Fibroblast of skin of scalp (primary cell): ENCODE data around the gene RPS2. TPM values are rescaled to one million over a fixed set of nuclear protein-coding genes. Genes with fewer than 3 reads are reported as not detected.
"Not testable (repeated sequence)": the region's sequence is repeated elsewhere in the genome, so short reads cannot be mapped to it uniquely, and the experiment has no call there.

Experiments used
- DNase-seq: peaks from one replicate; pipeline ENCODE4 v3.0.0-alpha.2; 2013
- polyA plus RNA-seq, 2 experiments: library from polyadenylated mRNA; unstranded; fragments of 120-200 nt; gene quantifications; one replicate each; pipeline ENCODE4 v1.2.1, GENCODE V29; 2013; ENCODE audit not compliant: insufficient read length in 2 of 2

The RPS2 gene
- polyA plus RNA-seq (2013, experiment 1 of 2; ENCODE audit: insufficient read length), result 3,013 TPM
- 3,000 TPM for polyA plus RNA-seq (2013, experiment 2 of 2; ENCODE audit: insufficient read length)

DNA sequence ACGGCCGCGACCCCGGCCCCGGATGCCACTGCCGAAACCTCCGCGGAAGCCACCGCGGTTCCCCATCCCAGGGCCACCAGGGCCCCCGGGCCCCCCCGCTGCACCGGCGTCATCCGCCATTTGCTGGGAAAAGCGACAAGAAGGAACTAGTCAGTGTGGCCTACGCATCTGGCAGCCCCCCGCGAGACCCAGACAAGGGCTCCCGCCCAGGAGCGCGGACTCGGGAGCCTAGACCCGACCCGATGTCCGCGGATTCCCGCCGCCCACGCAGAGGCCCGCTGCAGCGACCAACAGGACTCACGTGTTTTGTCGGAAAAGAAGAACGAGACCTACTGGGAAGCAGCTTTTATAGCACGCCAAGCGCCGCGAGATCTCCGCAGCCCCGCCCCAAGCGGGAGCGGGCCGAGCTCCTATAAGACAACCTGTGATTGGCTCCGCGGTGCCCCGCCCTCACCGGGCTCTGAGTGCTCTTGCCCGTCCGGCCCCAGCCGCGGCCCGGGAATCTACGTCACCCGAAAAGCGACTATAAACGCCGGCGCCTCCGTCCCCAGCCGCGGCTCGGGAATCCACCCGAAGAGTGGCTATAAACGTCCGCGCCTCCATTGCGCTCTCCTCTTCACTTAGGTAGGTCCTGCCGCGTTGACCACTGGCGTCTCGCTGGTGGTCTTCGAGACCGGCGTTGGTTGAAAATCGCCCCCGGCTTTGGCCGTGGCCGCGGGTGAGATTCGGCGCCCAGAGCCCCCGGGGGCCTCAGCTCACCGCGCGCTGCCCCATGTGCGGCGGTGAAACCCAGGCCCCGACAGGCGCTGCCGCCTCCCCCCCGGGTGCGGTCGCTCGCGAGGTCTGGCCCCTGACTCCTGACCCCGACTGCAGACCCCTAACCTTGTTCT, at the start of gene RPS2:
RPS2 (minus strand) TSS at position 321 of the 890 bp plus-strand sequence; CDS start at position 120, 201 bp downstream.
- DNase-seq, result peak; percentile 99

DNA sequence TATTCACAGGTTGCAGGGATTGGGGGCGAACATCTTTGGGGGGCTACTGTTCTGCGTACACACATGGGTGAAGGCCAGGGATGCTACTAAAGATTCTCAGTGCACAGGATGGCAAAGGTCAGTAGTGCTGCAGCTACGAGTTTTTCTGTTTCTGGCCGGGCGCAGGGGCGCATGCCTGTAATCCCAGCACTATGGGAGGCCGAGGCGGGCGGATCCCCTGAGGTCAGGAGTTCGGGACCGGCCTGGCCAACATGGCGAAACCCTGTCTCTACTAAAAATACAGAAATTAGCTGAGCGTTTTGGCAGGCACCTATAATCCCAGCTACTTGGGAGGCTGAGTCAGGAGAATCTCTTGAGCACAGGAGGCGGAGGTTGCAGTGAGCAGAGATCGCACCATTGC, 48.9 kb upstream of the RPS2 start:
- DNase-seq, result no peak

DNA sequence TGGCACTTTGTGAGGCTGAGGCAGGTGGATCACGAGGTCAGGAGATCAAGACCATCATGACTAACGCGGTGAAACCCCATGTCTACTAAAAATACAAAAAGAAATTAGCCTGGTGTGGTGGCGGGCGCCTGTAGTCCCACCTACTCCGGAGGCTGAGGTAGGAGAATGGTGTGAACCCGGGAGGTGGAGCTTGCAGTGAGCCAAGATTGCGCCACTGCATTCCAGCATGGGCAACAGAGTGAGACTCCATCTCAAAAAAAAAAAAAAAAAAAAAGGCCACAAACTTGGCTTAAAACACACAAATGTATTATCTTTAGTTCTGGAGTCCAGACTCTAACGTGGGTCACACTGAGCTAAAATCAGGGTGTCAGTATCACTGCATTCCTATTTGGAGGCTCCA, 47.1 kb upstream of the RPS2 start:
- DNase-seq, result not testable (repeated sequence)

DNA sequence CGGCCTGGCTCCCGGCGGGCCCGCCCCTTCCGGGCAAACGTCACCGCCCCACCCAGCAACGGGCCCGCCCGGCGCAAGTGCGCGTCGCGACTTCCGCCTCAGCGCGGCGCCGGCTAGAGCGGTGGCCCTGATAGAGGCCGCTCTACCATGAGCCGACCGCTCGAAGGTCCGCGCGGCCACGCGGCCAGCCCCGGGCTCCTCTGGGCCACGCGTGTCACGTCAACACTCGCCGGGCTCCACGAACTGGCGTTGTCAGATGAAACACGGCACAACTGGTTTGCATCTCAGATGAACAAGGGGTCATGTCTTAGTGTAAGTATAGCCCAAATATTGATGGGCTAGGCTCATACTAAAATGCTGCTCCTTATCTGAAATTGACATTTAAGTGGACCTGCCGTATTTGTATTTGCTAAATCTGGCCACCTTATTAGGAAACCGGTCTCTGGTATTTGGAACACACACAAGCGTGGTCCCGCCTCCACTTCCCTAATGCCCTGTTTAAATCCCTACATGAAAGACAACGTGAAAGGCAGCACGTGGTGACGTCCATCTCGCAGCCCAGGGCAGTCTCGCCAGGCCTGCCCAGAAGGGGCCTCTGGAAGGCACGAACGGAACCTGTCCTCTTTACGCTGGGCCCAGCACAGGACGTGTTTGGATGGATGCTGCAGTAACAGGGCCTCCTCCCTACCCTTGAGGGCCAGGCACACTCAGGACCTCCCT, 45.3 kb upstream of the RPS2 start, which contains the start of gene ZNF598:
ZNF598 (minus strand) TSS at position 31 of the 720 bp plus-strand sequence.
- peak; percentile 93 for DNase-seq

DNA sequence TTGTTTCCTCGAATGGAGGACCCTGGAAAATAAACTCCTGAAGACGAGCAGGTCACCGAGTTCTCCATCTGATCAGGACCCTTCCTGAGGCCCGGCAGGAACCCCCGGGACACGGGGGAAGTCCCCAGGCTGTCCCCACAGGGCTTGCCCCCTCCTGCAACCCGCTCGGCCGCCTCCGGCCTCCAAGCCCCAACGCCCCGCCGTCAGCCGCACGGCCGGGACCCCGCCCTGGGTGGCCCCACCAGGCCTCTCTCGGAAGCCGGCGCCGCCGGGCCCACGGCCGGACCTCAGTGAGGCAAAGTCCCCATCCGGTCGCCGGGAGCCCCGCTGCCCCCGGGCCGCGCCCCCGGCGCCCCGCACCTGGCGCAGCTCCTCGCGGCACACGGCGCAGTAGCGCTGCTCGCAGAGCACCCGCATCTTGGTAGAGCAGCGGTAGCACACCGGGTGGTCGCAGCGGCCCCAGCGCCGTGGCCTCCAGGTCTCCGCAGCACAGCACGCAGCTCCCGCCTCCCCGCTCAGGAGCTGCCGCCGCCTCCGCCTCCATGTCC, 44.6 kb upstream of the RPS2 start:
- DNase-seq, result no peak

DNA sequence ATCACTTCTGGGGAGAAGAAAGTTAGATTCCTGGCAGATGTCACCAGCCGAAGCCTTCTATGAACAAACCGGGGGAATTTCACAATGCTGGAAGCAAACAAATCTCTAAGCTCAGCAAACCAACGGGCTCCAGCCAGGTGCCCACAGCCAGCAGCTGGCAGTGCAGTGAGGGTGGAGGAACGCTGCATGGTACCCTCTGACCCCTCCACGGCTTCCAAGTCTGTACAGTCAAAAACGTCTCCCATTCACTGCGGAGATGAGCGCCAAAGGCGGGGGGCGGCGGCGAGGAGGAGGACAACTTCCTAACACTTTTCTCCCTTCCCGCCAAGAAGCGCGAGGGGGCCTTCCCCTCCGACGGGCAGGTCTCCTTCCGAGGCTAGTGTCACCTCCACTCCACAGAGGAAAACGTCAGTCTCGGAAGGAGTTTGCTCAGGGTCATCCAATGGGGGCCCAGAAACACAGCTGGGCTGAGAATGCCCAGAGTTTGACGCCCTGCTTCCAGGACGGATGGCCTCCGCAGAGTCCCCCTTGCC, 44.1 kb upstream of the RPS2 start:
- peak; percentile 11 for DNase-seq

DNA sequence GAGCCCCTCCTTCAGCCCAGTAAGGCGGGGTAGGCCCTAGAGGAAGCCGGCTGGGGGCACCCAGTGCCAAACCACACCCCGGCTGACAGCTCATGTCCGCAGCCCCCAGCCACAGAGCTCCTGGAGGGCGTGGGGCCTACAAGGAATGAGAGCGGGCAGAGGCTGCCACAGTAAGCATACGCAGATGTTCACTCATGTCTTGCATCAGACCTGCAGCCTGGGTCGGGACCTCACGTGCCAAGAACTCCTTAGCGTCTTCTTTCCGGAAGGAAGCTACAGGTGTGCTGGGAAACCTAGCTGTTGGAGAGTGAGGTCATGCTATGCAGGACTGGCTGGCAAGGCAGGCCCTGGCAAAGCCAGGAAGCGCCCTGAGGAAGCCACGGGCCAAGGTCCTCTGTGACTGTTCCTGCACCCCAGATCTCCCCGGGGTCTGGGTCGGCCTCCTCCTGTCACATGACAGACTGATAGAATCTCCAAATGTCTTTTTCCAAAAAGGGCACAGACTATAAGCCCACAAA, 43.4 kb upstream of the RPS2 start:
- DNase-seq, result peak; percentile 55

DNA sequence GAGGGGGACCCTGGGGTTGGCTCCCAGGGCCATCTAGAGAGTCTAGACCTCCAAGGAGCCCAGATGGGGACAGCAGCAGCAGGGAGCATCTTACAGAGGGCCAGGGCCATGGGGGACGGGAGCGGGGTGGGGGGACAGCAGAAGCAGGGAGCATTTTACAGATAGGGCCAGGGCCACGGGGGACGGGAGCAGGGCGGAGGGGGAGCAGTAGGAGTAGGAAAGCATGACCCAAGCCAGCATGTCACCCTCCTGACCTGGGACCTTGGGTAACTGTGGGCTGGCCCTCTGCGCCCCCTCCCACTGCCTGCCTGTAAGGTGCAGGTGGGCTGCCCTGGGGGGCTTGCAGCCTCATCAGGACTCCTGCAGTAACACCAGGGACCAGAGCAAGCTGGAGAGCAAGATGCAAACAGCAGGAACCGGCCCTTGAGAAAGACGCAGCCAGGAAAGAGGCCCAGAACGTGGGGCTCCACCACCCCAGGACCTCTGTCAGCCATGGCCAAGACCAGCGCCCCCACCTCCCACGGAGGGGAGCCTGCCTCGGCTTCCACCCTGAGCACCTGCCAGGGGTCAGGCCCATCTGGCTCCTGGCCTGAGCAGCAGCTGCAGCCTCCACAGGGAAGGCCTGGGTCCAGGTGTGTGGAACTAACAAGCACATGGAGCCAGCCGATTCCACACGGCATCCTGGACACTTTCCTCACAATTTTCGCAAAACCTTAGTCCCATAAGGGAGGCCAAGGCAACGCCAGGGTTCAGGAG, 42.6 kb upstream of the RPS2 start:
- no peak for DNase-seq

DNA sequence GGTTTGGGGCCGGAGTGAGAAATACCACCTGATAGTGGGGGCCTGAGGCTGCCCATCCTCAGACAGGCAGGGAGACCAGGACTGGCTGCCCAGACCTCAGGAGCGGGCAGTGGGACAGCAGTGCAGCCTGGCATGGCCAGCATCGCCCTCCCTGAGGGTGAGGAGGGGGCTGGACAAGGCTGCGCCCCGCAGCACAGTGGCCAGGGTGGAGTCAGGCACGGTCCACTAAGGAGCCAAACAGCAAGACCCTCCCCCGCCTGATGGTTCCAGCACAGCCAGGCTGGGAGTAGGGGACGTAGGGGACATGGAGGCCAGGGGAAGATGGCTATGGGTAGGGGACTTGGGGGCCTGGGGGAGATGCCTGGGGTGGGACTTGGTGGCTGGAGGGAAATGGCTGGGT, 41.7 kb upstream of the RPS2 start:
- DNase-seq, result no peak

- no peak for DNase-seq
These were observed 41.0 kb upstream of the RPS2 start for GRCh38 chr16:2005646-2006045.

- DNase-seq, result no peak
These were observed 40.3 kb upstream of the RPS2 start for GRCh38 chr16:2004795-2005517.

DNA sequence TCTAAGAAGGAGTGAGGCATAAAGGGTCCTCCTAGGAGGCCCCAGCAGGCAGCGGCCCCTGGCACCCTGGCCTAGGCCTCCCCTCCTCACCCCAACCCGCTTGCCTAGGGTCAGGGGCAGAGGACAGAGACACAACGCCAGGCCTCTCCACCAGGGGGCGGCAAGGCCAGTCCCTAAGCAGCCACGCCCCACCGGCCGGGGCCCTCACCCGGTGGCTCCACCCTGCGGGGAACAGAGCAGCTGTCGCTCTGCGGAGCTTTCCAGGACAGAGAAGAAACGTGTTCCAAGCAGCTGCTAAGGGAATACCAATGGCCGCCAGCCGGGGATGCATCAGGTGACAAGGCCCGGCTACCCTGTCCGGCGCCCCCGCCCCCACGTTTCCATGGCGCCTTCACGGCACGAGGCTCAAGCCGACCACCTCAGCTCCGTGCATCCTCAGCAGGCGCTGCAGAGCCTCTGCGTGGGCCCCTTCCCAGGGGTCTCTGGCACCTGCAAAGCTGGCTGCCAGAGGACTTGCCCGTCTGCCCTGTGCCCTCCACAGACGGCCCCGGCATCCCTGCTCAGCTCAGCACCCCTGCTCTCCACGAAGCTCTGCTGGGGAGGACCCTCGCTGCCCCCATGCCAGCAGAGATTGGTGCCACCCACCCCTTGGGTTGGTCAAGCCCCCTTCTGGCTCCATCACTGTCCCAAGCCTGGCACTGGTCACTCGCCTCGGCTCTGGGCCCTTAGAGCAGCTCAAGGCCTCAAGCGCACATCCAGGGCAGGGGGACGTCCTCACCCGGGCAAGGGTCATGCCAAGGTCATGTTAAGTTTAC, 39.4 kb upstream of the RPS2 start:
- DNase-seq, result peak; percentile 85

GRCh38 chr16:2003231-2003826, 38.7 kb upstream of the RPS2 start:
- DNase-seq, result no peak

GRCh38 chr16:2002406-2003230, 38.0 kb upstream of the RPS2 start:
- DNase-seq, result no peak

DNA sequence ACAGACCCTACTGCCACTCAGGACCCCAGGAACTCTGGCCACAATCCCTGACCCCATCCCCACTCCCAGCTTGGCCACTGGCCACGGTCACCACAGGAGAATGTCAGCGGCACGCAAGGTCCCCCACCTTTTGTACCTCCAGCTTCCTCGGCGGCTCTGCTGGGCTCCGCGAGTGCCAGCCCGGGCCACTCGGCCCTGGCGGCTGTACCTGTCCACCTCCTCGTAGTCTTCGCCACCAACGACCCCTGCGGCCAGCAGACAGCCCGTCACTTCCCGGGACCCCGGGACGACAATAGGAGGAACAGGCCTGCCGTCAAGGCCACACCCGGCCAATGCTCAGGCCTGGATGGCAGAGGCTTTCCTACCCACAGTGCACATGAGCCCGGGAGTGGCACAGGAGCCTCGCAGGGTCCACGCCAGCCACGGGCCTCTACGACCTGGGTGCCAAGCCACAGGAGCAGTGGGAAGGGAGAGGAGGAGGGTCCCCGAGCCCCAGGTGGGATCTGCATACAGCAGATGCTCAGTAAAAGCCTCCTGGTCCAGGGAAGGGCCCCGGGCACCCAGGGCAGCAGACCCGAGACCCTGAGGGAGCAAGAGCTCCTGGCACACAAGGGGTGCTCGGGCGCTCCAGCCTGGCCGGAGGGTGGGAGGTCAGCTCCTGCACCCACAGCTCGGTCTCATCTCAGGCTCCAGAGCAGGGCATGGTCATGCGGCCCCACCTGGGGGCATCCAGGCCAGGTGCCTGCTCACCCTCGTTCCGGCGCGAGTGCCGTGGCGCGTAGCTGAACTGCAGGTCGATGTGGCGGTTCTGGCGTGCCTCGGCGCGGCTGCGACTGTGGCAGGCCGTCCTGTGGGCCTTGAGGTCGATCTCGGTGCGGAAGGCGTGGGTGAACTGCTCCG, 37.1 kb upstream of the RPS2 start:
- no peak for DNase-seq

DNA sequence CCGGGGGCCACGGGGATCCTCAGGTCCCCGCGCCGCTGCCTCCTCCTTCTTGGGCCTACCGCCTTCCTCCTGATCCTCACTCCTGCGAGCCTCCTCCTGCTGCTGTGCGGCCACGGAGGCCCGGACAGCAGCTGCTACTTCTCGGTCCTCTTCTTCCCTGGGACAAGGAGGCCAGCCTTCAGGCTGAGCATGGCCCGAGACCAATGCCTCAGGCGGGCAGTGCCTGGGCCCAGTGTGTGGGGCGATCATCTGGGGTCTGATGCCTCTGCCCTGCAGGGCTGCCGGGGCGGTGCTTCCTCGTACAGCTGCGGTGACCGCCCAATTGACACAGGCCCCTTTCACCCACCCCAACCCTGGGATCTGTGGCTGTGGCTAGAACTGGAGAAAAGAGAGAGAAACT, 36.4 kb upstream of the RPS2 start:
- DNase-seq, result no peak

DNA sequence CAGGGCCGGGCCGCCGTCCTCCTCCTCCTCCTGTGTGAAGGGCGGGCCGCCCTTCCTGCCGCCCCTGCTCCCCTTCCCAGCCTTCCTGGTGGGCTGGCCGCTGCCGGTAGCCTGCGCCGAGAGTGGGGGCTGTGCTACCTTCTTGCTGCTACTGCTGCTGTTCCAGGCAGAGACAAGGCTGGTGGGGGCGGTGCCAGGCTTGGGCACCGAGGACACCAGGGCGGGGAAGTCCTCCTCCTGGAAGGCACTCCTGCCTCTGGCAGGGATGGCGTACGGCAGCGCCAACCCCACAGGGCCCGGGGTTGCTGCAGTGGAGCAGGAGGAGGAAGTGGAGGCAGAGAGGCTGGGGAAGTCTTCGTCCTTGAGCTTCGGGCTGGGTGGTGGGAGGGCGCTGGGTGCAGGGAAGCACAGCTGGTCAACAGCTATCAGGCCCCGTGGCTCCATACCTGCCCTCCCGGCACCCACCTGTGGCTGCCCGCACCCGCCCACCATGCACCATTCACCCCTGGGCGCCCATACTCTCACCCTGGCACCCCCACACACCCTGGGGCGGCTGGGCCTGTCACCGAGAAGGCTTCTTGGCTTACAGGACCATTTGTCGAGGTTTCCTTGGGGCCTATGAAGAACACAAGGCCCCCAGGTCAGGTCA, 35.4 kb upstream of the RPS2 start:
- DNase-seq, result no peak
